GM19351 (cell line): ENCODE results near the gene CD74.

Experiments used
- ATAC-seq: cut with Tn5 transposase; IDR thresholded peaks from one replicate; pipeline ENCODE4 v1.9.1; 2021; ENCODE audit warnings: mild to moderate bottlenecking, moderate library complexity; ENCODE audit not compliant: unreplicated experiment

Gene CD74

DNA sequence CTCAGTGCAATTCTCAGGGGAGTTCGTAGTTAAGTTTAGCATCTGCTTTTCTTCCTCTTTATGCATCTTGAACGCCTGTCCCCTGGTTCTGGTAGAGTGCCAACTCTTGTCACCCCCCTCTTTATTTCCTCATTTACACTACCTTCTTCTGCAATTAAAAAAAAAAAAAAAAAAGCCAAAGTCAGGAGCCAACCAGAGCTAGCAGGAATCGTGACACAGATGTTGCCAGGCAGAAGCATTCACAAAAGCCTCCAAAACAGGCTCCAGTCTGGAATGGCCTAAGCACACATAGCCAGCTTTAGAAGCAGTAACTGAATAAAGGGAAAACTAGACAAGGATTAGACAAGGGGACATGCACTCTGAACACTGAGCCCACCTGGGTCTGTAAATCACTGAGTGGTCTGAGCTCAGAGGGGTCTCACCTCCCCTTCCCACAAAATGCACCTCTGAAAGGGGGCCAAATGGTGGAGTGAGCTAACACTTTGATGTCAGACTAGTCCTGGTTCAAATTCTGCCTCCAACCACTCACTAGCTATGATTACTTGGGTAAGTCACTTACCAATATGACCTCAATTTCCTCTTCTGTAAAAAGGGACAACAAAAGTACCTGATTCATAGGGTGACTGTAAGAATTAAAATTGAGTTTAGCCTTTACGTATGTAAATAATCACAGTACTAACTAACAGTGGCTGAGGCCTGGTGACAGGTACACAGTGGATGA is 2.0 kb downstream of the CD74 start:
- ATAC-seq, result no peak

DNA sequence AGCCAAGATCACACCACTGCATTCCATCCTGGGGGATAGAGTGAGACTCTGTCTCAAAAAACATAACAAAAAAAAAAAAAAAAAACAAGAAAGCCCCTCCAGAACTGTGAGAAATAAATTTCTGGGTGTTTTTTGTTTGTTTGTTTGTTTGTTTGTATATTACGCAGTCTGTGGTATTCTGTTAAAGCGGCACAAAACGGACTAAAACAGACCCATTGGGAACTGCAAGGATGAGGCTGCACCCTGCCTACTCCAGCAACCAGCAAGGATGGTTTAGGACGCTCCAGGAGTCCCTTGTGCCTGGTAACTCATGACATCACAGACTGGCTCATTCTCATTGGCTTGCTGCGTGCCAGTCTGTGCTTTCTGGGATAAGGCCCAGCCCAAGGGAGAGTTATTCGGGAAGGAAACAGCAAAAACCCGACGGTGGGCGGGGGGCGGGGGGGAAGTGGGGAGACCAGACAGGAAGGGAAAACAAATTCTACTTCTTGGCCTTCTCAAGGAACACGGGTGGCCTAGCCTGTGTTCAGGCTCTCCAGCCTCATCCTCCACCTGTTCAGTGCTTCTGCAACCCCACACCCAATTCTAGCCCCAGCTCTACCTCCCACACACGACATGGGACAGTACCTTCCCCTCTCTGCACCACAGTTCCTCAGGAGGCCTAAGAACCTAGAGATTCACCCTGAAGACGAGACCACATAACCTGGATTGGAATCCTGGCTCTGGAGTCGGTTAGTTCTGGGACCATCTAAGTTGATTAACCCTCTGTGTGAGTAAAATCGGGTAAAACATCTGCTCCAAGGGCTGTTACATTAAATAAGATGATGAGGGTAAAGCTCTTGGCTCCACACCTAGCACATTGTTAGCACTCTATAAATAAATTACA is 2.8 kb downstream of the CD74 start:
- ATAC-seq, result peak; percentile 27

DNA sequence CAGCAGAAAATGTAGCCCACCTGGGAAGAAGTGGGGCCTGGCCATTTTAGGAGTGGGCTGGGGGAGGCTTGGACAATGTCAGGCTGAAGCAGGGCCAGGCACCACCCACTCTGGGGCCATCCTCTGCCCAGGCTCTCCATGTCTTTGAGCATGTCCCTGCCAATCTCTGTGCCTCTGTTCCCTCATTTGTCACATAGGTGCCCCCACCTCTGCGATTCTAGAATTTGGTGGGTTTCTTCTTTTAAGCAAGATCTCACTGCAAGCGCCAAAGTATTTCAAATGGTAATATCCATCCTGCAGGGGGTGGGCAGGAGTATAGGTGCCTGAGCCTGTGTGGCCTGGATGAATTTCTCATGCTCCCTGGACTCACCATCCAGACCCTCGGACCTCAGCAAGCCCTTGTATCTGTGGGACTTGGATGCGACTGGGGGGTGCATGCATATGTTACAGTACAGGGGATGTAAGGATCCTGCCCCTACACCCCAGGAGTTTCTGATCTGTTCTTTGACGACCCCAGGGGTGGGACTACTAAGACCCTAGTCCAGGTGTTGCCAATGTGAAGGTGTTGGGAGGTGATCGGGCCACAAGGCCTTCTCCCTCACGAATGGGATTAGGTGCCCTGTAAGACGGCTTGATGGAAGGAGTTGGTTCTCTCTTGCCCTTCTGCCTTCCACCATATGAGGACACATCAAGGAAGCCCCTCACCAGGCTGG is 4.3 kb downstream of the CD74 start:
- ATAC-seq, result no peak

DNA sequence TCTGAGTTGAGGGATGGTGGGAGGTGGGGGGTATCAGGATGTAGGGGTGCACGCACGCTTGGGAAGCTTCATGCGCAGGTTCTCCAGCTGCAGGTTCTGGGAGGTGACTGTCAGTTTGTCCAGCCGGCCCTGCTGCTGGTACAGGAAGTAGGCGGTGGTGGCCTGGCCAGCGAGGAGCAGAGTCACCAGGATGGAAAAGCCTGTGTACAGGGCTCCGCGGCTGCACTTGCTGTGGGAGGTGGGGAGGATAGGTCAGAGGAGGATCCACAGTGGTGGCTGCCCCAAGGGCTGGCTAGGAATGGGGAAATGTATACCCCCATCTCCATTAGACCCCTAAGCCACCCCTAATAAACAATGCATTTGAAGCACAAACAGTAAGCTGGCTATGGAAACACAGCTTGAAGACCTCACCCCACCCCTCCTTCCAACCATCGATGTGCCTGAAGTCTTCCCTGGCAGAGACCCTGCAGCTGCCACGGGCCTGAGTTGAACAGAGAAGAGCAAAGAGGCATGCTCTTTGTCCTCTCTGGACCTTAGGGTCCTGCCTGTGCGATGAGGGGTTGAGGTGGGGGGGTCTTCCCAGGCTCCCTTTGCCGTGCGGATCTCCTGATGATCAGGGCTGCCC is 5.5 kb downstream of the CD74 start:
- no peak for ATAC-seq

DNA sequence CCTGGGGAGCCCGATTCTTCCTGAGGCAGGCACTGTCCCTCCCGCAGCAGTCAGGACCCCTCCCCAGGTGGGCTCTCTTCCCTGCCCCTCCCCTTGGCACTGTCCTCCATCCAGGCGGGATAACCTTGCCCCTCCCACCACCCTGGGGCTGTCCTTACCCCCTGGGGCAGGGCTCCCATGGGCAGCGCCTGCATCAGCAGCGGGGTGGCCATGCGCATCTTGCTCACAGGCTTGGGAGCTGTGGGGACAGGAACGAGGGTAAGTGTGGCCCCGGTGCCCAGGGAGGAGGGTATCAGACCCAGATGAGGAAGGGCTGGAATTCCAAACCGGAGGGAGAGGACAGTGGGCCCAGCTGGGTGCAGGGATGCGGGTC is 6.0 kb downstream of the CD74 start:
- no peak for ATAC-seq

DNA sequence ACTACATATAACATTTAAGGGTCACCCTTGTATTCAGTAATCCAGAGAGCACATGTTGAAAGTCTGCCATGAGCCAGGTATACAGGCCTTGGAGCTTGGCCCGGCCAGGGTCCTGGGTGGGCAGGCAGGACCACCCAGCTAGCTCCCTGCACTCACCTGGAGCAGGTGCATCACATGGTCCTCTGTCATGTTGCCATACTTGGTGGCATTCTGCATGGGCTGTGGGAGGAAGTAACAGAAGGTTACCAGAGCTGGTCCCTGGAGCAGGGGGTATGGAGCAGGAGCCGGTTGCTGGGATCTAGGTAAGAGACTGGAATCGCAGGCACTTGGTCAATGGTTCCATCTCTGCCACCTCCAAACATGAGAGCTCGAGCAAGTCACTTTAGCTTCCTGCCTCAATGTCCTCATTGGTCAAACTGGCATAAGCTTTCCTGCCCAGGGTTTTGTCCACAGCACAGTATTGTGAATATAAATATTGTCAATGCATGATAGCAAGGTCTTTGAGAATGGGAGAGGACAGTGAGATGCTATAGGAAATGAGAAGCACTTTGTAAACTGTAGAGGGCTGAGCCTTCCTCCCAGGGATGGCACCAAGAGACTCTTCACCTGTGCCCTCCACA is 6.5 kb downstream of the CD74 start:
- ATAC-seq, result no peak

DNA sequence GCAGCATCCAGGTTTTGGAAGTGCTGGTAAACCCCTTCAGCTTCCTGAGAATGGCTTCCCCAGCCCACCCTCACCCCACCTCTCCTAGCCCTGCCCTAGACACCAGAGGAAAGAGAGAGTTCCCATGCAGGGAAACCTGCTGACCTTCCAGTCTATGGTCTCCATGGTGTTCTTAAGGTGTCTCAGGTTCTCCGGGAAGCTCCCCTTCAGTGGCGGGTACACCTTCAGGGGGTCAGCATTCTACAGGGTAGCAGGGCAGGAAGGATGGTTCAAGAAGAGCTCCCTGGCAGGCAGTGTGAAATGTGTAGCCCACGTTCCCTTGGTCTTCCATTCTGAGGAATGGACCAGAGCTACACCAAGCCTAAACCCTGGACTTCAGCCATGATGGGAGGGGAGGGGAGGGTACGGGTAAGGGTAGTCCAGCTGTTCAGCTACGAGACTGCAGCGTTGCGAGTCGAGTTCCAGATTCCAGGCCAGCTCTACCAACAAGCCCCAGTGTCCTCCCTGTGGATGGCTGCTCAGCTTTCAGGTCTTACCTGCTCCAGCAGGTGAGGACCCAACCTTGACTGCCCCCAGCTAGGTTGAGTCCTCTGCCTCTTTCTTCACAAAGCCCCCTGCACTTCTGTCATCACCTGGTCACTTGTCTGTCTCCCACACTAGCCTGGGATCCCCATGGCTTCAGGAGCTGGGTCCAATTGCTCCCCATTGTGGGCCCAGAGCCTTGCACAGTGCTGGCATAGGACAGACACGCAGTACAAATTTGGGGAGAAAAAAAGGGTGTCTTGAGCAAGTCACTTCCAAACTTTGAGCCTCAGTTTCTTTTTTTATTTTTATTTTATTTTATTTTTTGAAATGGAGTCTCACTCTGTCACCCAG is 7.5 kb downstream of the CD74 start:
- no peak for ATAC-seq

DNA sequence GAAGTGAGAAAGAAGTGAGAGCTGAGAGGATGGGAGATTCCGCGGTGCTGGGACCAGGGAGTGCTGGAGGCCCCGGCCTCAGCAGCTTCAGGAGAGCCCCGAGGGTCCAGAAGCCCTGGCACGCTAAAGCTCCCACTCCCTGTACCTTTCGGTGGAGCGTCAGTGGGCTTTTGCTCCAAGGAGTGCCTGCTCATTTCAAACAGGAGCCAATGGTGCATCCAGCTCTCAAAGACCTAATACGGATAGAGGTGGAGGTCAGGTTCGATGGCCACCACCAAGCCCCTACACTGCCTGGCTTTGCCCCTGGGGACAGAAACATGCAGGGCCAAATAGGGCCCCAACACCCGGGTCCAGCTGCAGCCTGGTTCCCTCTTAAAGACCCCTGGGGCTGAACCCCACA is 8.2 kb downstream of the CD74 start:
- ATAC-seq, result no peak

DNA sequence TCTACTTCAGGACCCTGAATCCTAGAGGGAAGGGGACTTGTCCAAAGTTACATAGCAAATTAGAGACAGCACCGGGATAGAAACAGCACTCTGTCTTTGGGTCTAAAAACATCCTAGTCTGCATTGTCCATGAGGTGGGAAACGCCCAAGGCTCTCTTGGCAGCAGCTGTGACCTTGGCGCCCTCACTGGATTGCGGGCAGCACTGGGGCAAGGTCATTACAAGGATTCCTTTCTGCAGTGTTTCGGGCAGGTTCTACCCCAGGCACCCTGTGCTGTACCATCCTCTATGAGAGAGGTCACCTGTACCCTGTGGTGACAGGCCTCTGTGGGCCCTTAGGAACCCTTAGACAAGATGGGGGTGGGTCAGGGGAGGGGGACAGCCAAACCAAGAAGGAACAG is 8.6 kb downstream of the CD74 start:
- no peak for ATAC-seq

DNA sequence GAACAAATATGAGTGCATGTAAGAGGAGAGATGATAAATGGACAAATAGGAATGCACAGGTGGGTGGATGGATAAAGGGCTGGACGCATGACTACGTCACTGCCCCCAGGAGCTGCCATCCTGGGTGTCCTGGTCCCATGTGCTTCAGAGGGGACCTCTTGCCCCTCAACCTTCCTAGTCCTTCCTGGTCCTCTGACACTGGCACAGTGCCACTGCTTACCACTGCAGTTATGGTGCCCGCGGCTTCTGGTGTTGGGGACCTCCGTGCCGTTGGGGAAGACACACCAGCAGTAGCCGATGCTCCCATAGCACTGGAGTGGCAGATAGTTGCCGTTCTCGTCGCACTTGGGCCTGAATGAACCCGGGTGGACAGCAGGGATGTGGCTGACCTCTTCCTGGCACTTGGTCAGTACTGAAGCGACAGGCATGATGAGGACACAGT is 9.8 kb downstream of the CD74 start:
- no peak for ATAC-seq

DNA sequence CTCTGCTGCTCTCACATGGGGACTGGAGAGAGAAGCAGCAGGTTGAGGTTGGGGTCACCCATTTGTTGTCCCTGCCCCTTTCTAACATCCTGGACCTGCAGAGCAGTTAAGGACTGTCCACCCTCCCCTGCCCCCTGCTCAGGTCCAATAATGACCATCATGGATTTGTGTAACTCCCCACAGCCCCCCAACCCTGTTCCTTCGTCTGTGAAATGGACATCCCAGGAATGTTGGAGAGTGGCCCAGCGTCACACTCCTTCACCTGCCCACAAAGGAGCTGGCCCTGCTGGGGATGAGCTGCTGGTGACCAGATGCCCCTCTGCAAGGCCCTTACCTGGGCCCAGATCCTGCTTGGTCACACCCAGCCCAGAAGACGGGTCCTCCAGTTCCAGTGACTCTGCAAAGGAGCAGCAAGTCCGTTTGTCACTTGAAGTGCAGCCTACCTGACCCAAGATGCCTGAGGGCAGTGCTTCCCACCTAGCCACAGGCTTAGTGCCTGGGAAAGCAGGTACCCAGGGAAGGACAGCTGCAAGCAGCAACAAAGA is 10.4 kb downstream of the CD74 start:
- ATAC-seq, result no peak

DNA sequence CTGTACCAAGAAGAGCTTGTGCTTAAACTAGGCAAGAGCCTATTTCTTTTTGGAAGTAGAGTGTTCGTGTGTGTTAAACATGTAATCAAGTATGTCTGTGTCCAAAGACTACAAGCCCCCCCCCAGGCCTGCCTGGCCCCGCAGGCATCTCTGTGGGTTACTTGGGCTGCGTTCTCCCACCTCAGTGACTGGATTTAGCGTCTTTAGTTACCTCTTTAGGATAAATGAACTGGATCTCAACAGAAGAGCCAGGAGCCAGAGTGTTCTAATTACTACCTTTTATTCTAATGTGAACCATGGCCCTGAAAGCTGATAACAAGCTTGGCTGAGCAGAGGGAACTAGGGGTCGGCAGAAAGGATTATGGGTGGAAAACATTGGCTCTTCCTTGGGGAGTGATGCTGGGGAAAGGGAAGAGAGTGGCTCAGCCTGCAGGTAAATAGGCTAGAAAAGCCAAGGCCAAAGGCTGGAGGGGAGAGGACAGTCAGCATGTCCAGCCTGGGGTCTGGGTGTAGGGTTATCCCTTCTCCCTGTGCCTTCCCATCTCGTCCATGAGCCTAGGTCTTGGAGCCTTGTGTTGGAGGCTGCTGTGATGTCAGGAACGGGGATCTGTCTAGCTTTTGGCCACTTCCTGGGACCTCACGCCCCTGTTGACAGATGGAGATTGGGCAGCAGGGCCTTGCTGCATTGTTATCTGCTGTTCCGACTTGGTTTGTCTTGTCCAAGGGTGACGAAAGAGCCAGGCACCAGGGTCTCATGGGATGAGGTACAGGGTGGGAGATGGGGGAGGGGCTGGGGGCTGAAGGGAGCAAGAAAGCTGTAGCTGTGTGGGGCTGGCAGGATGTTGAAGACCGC is 11.1 kb downstream of the CD74 start:
- ATAC-seq, result no peak

DNA sequence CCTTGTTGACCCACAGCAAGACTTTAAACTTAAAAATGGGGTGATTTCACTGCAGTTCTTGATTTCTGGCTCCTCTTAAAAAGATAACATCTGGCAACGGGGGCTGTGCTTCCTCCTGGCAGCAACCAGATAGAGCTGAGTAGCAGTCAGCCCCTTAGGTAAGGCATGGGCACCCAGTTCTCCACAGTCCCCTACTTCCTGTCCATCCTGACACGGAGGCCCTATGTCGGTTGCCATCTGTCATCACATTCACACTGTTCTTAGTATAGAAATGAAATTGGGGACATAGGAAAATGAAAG is 11.7 kb downstream of the CD74 start:
- ATAC-seq, result no peak

DNA sequence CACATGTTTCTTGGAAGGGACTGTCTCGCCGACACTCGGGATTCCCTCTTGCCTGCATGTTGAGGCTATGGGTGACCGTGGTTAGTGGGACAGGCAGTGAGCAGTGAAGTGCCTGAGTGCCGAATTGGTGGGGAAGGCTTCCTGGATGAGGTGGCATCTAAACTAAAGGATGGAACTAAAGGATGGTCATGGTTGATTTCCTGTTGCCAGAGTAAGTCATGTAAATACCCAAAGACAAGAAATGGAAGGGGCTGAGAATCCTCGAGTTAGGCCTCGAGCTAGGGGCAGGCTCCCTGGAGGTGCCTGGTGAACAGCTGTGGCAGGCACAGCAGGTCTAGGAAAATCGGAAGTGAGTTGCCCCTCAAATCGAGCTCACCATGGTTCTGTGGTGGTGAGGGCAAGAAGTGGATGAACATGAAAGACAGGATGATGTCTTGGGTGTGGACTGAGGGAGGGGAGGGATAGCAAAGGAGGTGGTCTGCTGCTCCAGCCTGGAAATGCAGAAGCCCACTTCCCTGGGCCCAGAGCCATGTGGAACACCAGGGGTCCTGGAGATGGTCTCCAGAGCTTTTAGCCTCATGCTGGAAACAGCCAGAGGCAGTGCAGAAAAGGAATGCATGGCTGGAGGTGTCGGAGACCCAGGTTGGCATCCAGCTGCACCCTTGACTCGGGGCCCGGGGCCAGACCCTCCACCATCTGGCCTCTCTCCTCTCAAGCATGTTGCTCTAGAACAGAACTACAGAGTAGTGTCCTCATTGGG is 12.2 kb downstream of the CD74 start:
- ATAC-seq, result no peak

DNA sequence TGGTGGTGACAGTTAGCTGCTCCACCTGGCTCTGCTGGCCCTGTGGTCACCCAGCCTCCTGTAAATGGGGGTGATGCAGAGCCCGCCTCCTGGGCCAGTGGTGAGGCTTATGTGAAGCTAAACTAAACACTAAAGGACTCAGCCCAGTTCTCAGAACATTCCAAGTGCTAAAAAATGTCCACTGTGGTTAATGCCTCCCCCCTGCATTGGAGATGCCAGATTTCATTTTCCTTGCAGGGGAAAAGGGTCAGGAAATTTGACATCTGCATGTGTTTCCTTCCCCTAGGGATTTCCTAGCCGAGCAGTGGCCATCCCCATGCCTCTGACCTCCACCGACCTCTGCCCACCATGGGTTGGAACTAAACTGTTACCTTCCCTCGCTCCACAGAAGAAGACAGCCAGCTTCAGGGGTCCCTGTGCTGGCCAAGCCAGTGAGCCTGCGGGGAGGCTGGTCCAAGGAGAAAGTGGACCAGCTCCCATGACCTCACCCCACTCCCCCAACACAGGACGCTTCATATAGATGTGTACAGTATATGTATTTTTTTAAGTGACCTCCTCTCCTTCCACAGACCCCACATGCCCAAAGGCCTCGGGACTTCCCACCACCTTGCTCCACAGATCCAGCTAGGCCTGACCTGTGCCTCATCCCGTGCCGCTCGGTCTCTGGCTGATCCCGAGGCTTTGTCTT is 13.0 kb downstream of the CD74 start:
- peak; percentile 9 for ATAC-seq

DNA sequence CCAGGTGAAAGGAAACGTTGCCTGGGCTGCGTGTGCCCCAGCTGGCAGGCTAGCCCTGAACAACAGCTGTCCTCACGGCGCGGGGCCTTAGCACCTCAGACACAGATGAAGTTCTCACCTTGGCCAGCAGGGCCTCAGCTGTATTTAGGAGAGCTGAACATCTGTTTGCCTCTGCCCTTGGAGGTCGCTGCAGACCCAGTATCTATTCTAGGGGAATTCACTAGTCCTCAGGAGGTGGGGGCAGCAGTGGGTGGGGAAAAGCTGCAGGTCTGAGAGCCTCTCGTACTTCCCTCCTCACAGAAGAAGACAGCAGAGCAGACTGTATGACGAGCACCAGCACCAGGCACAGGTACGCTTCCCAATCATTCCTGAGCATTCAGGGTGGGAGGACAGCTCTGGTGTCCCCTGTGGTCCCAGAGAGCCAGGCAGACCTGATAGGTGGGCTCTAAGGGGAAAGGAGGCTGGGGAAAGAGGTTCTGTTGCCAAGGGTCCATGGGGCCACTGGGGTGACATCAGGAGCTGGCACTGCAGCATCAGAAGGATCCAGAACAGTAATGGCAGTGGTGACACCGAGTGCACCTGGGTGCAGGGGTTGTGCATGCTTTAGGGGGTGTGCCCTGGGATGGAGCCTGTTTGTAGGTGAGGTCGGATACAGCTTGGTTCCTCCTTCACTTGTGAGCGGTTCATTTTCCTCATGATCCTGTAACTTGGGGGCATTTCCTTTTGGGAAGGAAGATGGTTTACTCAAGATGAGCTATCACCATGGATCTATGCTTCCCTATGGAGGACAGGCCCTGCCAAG is 13.8 kb downstream of the CD74 start:
- ATAC-seq, result peak; percentile 67
